Vagina (tissue), 2 donors: ENCODE measurements around the gene FMN2. TPM values are rescaled to one million over a fixed set of nuclear protein-coding genes. Genes with fewer than 3 reads are reported as not detected.

ENCODE experiments used
- DNase-seq, 2 donors: peaks; one replicate each; pipeline ENCODE4 v3.0.0-alpha.2; 2017; ENCODE audit errors: extremely low spot score in 2 of 2
- H3K27ac ChIP-seq: fragments of 200-600 bp; sonication (generic); one replicate; pipeline ENCODE4 v1.5.1; 2019
- H3K27me3 ChIP-seq: fragments of 200-600 bp; sonication (generic); one replicate; pipeline ENCODE4 v1.5.1; 2019
- H3K36me3 ChIP-seq, 2 donors: fragments of 200-600 bp; sonication (generic); one replicate each; pipeline ENCODE4 v1.5.1; 2017 to 2019
- H3K4me1 ChIP-seq: fragments of 200-600 bp; sonication (generic); one replicate; pipeline ENCODE4 v1.5.1; 2019
- H3K4me3 ChIP-seq, 2 donors: fragments of 200-600 bp; sonication (generic); 1 replicate in 1 of 2; 2 replicates in 1 of 2; pipeline ENCODE4 v1.5.1; 2016 to 2019
- H3K9me3 ChIP-seq: fragments of 200-600 bp; sonication (generic); one replicate; pipeline ENCODE4 v1.5.1; 2019
- POLR2A ChIP-seq, 2 donors: fragments of 450-650 bp; IDR thresholded peaks; one replicate each; pipeline ENCODE4 v1.6.1; 2017; ENCODE audit warnings: antibody characterized with exemption in 2 of 2, mild to moderate bottlenecking in 2 of 2, moderate library complexity in 2 of 2
- POLR2AphosphoS5 ChIP-seq, 2 donors: sonication (generic); formaldehyde crosslinking; IDR thresholded peaks; one replicate each; pipeline ENCODE4 v1.9.0; 2017; ENCODE audit warnings: antibody characterized with exemption in 2 of 2, mild to moderate bottlenecking in 2 of 2, low read depth in 1 of 2; ENCODE audit not compliant: insufficient read depth in 1 of 2
- intact Hi-C: fragments of 100-400 bp; cut with DNase I; formaldehyde crosslinking; loops from one replicate; pipeline ENCODE4 v1.15.1; 2023
- total RNA-seq: library from RNA; depleted of rRNA; stranded (reverse); fragments of >200 nt; gene quantifications from one replicate; pipeline ENCODE4 v1.2.3, GENCODE V29; 2016
- TF ChIP-seq, protein P1 (sequence below), 3 experiments: fragments of 450-650 bp in 2 of 3; fragments of 200-600 bp in 1 of 3; sonication (generic) in 1 of 3; IDR thresholded peaks; one replicate each; pipeline ENCODE4 v1.5.1; 2017 to 2019; ENCODE audit warnings: antibody characterized with exemption in 3 of 3, mild to moderate bottlenecking in 2 of 3, moderate library complexity in 2 of 3

FMN2 gene
- total RNA-seq, 1 donor from 2014 or later: not detected

DNA sequence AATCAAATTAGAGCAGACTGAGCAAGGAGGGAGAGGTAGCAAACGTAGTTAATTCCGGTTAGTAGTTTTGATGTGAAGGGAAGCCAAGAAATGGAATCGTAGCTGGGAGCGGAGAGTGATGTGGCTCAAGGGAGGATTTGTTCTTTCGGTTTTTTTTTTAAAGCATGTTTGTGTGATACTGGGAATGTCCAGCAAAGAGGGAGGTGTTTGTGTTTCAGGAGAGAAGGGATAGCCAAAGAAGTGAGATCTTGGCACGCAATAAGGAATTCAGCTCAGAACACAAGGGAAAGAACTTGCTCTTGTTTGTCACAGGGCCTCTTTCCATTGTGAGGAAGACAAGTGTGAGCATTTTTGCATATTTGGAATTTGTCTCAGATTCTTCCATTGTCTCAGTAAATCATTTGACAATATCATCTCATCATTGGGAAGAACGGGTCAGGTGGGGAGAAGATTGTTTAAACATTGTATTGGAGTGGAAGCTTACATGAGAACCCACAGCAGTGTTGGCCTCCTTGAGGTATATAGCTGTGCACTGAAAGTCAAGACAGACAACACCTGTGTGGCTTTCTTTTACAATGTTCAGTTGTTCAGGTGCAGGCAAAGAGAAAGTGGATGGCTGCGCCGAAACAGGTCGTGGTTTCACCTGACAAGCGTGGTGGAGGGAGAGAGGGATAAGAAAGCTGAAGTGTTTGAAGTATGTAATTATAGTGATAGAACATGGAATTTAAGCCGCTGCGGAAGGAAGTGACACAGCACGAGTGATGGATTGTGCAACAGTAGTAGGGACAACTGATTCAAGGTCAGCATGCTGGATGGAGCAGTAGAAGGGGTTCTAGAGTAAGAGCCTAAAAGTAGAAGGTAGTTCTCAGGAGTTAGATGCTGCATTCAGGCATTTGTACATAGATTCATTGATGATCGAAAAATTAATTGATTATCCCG, 25.4 kb downstream of the FMN2 start:
- no peaks in the 10 kb centered on the region for H3K36me3 ChIP-seq
- no peaks in the 10 kb centered on the region for H3K27me3 ChIP-seq
- H3K4me3 ChIP-seq: no peak overlapping the region
- no peaks in the 10 kb centered on the region for H3K4me1 ChIP-seq
- TF ChIP-seq, protein P1, sequence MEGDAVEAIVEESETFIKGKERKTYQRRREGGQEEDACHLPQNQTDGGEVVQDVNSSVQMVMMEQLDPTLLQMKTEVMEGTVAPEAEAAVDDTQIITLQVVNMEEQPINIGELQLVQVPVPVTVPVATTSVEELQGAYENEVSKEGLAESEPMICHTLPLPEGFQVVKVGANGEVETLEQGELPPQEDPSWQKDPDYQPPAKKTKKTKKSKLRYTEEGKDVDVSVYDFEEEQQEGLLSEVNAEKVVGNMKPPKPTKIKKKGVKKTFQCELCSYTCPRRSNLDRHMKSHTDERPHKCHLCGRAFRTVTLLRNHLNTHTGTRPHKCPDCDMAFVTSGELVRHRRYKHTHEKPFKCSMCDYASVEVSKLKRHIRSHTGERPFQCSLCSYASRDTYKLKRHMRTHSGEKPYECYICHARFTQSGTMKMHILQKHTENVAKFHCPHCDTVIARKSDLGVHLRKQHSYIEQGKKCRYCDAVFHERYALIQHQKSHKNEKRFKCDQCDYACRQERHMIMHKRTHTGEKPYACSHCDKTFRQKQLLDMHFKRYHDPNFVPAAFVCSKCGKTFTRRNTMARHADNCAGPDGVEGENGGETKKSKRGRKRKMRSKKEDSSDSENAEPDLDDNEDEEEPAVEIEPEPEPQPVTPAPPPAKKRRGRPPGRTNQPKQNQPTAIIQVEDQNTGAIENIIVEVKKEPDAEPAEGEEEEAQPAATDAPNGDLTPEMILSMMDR (IDR thresholded peaks at IDR 0.05): no peak
- no peak for TF ChIP-seq POLR2AphosphoS5 (IDR thresholded peaks at IDR 0.05; ENCODE audit: insufficient read depth in 1 of 2, low read depth in 1 of 2)
- no peak overlapping the region for H3K27ac ChIP-seq
- no peaks in the 10 kb centered on the region for H3K9me3 ChIP-seq
- DNase-seq: no peak
- intact Hi-C loops: no loop called here

DNA sequence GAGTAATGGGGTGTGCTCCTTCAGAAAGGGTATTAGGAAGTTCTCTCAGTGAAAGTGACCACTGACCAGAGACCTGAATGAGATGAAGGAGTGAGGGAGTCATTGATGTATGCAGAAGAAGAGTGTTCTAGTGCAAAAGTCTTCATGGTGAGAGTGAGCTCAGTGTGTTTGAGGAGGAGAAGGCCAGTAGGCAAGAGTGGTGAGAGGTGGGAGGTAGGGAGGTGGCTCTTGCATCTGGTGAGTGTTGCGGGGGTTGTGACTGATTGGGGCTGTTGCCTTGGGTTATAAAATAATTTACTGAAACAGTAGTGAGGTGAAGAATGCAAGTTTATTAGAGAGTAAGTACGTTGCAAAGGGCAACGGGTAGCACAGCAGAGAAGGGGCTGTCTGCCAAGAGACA, 26.2 kb downstream of the FMN2 start:
- intact Hi-C loops: no loop called here
- DNase-seq: no peak
- no peaks in the 10 kb centered on the region for H3K36me3 ChIP-seq
- no peaks in the 10 kb centered on the region for H3K9me3 ChIP-seq
- H3K4me3 ChIP-seq: no peak overlapping the region
- H3K27me3 ChIP-seq: no peaks in the 10 kb centered on the region
- H3K4me1 ChIP-seq: no peaks in the 10 kb centered on the region
- no peak overlapping the region for H3K27ac ChIP-seq
- TF ChIP-seq, protein P1 (IDR thresholded peaks at IDR 0.05): no peak
- no peak for TF ChIP-seq POLR2AphosphoS5 (IDR thresholded peaks at IDR 0.05; ENCODE audit: insufficient read depth in 1 of 2, low read depth in 1 of 2)
- TF ChIP-seq POLR2A (IDR thresholded peaks at IDR 0.05): no peak

DNA sequence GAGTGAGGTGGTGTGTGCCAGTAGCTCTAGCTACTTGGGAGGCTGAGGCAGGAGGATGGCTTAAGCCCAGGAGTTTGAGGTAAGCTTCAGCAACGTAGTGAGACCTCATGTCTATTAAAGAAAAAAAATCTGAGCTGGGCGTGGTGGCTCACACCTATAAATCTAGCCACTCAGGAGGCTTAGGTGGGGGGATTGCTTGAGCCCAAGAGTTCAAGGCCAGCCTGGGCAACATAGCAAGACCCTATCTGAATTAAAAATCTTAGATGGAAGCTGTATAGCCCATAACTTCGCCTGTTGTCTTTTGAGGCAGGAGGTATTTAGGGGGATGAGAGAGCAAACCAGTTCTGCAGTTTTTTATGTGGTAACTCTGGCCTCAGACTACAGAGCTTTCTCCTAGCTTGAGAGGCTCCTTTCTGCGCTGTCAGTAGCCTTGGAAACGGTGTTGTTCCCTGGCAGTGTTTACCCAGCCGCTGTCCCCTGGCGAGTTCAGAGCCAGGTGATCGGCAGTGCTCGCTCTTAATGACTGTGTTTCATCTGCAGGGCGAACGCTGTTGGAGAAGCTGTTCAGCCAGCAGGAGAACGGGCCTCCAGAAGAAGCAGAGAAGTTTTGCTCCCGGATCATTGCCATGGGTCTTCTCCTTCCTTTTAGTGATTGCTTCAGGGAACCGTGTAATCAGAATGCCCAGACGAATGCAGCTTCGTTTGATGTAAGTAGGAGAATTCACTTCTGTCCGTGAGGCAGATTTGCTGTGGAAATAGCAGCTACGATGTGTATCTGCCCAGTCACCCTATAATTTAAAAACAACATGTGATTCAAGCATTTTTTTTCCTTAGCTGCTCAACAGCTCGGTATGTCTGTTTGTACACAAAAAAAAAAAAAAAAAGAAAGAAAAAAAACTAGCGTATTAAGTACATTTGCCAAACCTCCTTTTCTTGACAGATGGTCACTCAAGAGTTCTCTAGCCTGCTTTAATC, 31.2 kb downstream of the FMN2 start:
- no peaks in the 10 kb centered on the region for H3K9me3 ChIP-seq
- no peak overlapping the region for H3K27ac ChIP-seq
- intact Hi-C loops: no loop called here
- H3K27me3 ChIP-seq: no peaks in the 10 kb centered on the region
- no peak overlapping the region for H3K4me3 ChIP-seq
- no peak for DNase-seq
- TF ChIP-seq POLR2A (IDR thresholded peaks at IDR 0.05) (no peak), POLR2AphosphoS5 (IDR thresholded peaks at IDR 0.05; ENCODE audit: insufficient read depth in 1 of 2, low read depth in 1 of 2) (no peak)
- TF ChIP-seq, protein P1 (IDR thresholded peaks at IDR 0.05): no peak
- no peaks in the 10 kb centered on the region for H3K36me3 ChIP-seq
- no peaks in the 10 kb centered on the region for H3K4me1 ChIP-seq

GRCh38 chr1:240126821-240127220, 35.1 kb downstream of the FMN2 start:
- H3K36me3 ChIP-seq: no peaks in the 10 kb centered on the region
- no peaks in the 10 kb centered on the region for H3K27me3 ChIP-seq
- no peak overlapping the region for H3K27ac ChIP-seq
- TF ChIP-seq POLR2A (IDR thresholded peaks at IDR 0.05) (no peak), POLR2AphosphoS5 (IDR thresholded peaks at IDR 0.05; ENCODE audit: insufficient read depth in 1 of 2, low read depth in 1 of 2) (no peak)
- TF ChIP-seq, protein P1 (IDR thresholded peaks at IDR 0.05): no peak
- no peak overlapping the region for H3K4me3 ChIP-seq
- intact Hi-C loops: no loop called here
- DNase-seq: no peak
- H3K4me1 ChIP-seq: no peaks in the 10 kb centered on the region
- no peaks in the 10 kb centered on the region for H3K9me3 ChIP-seq
